ENCODE results near the gene ARHGAP24.

Gene ARHGAP24
- 0 reads per million in 2 donors for total RNA-seq

DNA sequence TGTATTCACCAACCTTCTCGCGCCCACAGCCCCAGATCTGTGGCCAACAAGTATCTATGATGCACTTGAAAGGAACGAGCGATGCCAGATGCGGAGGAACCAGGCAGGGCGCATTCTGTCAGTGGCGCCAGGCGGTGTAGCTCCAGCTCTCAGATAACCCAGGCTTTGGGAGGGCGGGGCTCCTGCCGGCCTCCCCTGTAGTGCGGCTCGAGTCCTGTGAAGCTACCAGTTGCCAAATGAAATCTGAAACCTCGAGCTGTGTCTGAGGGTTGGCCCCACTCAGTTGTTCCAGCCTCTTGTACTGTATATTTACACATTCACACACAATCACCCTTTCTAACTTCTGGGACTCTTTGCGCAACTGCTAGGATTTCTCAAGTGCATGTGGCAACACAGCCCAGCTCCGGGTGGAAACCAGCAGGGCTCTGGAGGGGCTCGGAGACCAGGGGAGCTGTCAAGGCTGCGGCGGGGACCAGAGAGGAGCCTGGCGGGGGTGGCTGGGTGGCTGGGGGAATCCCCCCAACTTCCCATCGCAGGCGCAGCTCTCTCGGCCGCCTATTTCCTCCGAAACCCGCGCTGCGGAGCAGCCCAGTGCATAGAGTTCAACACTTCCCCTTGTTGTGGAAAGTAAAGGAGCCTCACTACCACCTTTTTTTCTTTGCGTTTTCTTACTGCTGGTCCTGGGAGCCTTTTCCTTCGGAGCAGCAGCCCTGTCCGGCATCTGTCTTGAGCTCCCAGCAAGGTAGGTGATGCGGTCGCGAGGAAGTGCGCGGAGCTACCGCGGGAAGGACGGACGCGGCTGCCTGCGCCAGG lies at the start of gene ARHGAP24:
ARHGAP24 (plus strand) TSS at position 333 of the 813 bp plus-strand sequence.
- DNase-seq, result no peak

DNA sequence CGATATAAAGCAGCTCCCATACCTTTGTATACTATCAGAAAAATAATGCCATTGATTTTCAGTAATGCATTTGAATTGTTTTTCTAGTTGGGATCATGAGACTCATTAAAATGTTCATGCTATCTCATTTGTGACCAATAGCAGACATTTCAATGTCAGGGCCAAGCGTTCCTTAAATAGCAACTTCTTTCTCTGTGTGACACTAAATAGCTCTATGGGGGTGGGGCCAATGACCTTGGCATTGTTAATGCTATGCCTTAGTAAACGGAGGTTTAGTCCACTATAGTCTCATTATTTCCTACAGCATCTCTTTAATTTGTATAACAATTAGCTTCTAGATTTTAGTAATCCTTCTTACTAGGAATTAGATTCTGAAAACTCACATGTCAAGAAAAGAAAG lies 48.6 kb upstream of the ARHGAP24 start:
- DNase-seq, result no peak

DNA sequence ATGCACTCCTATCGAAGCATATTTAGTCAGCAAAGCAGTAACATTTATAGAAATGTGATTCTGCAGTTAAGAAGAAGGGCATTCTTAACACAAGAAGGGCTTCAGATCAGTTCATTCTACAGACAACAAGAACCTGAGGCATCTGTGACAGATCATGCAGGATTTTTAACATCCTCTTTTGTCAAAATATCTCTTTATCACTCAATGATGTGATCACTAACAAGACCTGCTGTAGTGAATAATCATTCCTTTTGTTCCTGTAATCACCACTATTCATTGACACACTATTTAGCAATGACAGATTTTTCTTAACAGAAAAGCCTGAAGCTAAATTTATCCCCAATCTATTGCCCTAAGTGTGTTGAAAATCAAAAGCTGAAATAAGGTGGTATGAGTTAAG lies 47.8 kb upstream of the ARHGAP24 start:
- DNase-seq, result no peak

DNA sequence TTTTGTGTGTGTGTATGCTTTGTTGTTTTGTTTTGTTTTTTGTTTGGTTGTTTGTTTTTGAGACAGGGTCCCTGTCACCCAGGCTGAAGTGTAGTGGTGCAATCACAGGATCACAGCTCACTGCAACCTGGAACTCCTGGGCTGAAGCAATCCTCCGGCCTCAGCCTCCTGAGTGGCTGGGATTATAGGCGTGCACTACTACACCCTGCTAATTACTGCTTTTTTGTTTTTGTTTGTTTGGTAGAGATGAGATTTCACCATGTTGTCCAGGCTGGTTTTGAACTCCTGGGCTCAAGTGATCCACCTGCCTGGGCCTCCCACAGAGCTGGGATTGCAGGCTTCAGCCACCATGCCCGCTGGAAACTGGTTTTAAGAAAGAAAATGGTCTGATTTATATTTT lies 44.7 kb upstream of the ARHGAP24 start:
- no peak for DNase-seq

DNA sequence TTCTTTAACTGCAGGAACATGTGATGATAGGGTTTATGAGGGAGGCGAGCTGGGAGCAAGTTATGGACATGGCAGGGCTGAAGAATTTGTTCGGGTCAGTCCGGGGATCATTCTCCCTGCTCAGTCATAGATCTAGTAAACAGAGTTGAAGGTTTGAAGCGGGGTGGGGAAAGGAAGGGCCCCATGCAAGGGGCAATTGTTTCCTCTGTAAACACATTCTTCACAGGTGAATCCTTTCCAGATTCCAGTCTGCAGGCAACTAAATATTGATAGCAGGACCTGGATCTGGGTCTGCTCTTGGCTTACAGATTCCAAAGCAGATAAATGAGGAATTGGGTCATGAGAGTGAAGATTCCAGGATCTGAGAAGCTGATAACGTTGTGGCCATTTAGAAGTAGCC lies 44.3 kb upstream of the ARHGAP24 start:
- DNase-seq, result no peak

DNA sequence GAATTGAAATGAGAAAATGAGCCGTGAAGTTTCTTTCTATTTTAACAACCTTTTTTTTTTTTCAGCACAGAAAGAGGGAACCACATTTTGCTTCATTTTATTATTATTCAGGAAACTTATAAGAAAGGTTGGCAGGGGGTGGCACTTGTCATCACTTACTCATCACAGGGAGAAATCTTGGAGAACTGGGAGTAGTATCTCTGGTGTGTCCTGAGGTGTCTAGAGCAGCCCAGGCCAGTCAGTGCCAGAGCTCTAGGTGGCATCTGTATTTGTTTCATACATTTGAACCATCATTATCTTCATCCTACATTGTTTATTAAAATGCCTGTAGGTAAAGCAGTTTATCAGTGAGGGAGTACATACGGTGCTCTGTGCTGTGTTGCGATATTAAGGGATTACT lies 43.8 kb upstream of the ARHGAP24 start:
- DNase-seq, result no peak

DNA sequence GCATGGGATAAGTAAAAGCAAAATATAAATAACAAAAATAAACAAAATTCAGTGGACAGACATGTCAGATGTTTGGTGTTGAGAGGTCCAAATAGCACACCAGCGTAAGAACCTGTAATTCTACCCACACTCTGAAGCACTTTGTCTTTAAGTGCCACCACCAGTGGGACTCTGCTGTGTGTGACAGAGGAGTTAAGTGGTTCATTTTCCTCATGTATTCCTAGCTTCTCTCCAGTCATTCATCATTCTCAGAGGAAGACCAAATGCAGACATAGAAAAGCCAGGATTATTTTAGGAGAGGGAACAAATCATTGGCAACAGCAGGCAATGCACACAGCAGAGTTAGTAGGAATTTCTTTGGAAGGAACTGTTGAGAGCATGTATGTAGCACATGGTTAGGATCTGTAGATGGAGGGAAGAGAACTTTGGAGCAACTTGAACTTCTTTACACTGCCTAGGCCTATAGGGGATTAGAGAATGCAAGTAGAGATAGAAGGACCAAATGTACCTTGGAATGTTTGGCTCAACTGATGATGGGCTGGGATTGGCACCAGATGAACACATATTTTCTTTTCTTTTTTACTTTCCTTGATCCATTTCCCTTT lies 43.0 kb upstream of the ARHGAP24 start:
- no peak for DNase-seq

DNA sequence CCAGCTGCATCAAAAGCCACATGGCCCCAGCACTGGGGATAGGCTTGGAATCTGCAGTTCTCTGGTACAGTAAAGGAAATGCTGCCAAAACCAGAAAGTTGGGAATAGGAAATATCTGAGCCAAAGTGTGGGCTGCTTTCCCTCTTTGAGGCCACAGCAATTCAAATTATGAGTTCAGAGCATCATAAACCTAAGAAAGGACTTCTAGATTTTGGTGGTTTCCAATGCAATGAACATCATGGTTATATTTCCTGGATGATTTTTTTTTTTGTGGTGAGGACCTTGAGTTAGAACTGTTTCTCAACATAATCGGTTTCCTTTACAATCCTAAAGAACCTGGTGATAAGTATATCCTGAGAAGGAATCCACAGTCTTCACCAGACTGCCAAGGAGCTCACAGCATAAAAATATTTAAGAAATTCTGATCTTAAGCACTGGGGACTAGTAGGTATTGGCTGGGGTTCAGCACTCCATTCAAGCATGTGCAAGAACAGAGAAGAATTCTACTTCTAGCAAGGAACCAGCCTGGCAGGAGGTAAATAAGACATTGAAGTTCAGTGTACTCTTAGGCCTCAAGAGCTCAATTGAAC lies 29.8 kb upstream of the ARHGAP24 start:
- DNase-seq, result no peak

DNA sequence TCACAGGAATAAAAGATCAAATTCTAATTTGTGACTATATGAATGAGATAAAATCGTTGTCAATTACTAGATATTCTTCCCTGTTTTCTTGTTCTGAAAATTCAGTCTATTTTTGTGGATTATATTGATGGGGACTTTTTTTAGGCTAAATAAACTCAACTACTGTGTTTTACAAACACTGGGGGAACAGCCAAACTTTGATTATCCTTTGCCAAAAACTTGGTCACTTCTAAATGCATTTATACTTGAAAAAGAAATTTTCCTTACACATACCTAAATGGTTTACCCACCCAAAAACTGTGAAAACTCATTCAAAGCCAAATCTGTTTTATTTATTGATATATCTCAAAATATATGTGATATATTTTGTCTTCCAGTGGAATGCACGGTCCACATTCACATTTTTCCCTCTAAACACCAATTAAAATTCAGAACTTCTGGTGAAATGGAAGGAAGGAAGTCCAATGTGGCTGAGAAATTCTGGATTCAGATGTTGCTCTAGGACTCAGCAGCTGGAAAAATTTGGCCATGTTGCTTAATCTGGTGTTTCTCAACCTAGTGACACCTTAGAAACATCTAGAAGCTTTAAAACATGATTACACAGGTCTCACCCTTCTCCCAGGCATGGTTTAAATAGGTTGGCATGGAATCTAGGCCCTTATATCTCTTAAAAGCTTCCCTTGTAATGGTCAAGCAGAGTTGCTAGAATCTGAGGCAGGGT lies 28.6 kb upstream of the ARHGAP24 start:
- DNase-seq, result no peak

DNA sequence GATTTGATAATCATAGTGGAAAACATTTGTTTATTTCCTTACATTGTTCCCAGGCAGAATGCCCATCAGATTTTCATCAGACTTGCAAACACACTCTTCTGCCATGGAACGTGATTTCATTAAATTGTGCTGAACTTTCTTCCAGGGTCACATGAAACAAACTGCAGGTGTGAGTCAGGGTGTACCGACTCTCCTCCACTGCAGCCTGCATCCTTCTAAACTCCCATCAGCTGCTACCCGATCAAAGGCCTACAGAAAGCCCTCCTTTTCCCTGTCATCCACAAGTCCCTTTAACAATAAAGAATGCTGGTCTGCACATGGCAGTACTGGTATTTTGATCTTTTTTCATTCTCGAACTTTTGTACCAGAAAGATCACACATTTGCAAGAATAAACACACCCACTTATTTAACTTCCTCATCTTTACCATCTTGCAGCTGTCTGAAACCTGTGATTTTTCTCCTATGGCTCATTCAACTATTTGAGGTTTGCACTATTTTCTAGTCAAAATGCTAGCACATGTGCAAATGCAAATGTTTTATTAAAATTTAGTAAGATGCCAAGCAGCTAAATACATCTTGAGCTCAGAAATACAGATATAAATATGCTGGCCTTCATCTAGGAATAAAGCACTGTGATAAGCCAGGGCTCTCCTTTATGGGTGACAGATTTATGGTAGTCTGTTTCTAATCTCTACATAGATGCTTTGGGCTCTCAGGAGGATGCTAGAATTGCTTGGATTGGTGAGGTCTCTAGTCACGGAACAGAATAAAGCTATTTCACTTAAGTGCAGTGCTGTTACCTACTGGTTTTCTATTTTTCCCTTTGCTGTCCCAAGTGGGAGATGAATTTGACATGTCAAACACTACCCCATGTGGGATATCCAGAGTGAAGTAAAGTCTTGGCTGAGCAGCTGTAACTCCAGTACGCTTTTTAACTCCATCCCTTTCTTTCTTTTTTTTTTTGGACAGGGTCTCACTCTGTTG lies 25.8 kb upstream of the ARHGAP24 start:
- DNase-seq, result no peak

DNA sequence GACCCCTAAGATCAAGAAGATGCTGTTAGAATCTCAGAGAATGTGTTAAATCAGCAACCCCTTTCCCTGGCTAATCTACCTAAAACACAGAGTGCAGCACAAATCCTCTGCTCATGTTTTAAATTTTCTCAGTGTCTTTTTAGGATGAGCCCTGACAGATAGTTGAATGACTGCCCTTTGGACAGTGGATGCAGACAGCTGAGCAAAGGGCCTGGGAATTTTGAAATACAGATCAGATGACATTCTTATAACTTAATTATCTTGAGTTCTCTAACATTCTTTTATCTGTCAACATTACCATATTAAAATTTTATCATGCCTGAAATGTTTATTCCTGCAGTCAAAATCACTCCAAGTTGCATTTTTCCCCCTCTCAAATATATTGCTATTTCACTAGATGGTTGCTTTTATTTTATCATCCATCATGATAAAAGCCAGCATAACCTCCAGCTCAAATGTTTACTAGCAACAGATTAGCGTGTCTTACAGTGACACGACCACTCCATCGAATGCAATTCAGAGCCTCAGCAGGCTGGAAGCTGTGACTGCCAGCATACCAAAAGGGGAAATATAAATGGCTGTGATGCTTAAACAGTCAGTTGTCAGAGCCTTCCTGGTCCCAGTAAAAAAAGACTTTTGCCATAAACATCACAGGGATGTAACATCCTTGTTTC lies 22.8 kb upstream of the ARHGAP24 start:
- DNase-seq, result no peak

DNA sequence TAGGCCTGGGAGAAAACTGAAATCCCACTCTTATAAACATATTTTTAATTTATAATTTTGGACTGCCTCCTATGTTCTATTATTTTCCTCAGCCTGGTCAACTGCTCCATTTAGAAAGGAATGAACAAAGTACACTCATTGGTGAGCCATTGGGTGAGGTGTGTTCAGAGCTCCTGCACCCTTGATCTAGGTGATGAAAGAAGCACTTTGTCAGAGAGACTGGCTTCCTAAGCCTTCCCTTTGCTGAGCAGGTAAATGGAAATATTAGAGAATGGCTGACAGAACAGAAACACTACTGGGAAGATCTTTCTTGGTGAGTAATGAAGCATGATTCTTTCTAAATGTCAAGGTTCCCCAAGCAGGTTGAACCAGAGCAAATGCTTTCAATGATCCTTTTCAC lies 19.0 kb upstream of the ARHGAP24 start:
- no peak for DNase-seq

DNA sequence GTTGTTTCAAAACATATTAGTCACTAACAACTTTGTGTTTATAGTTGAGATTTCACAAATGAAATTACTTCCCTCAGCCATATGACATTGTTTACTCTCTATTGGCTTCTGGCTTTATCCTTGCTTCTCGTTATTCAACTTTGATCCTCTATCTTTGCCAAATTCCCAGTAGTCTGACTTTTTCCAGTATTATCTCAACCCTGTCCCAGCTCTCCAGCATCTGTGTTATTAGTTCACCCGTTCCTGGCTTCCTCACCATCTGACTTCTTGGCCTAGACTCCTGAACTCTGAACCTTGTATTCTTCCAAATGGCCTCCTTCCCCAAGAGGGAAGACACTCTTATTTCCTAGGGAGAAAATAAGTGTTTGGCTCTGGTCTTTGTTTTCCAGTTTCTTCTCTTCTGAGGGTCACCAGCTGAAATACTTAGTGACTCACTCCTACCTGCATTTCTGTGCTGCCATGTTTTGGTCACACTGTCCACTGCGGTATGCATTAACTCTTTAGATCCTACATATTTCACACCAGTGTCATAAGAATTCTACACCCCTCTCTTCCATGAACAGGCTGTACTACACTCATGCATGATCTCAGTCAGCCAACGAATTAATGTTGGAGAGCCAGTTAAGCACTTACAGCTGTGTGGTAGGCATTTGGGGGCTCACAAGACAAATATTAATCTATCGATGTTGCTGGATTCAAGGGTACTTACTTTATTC lies 17.0 kb upstream of the ARHGAP24 start:
- no peak for DNase-seq

DNA sequence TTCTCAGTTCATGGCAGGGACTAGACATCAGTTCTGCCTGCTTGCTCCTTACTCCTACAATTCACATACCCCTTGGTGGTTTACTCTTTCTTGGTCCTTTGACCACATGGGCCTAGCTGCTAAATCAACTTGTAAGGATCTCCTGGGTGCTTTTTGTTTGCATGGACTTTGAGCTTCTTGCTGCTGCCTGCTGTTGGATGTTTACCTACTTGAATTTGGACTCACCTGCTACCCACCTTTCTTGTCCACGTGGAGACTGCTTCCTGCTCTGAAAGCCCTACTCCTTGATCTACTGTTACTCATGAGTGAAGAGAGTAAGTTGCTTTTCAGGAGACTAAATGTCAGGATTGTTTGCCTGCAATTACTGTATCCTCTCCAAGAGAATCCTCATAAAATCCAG lies 15.2 kb upstream of the ARHGAP24 start:
- DNase-seq, result no peak

DNA sequence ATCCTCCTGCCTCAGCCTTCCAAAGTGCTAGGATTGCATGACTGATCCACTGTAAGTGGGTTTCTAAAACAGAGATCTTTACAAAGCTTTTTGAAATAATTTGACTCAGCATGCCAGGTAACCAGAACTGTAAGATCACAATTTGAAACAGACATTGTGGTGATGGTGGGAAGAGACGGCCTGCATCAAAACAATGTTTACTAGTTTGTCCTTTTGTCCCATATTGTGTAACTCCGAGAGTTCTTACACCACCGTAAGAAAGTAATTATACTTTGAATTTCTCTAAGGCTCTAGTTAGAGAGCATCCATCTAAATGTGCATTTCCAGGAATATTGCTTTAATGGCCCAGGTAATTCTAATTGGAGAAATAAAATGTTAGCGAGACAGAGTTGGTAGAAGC lies 594 bp upstream of the ARHGAP24 start:
- DNase-seq, result no peak

DNA sequence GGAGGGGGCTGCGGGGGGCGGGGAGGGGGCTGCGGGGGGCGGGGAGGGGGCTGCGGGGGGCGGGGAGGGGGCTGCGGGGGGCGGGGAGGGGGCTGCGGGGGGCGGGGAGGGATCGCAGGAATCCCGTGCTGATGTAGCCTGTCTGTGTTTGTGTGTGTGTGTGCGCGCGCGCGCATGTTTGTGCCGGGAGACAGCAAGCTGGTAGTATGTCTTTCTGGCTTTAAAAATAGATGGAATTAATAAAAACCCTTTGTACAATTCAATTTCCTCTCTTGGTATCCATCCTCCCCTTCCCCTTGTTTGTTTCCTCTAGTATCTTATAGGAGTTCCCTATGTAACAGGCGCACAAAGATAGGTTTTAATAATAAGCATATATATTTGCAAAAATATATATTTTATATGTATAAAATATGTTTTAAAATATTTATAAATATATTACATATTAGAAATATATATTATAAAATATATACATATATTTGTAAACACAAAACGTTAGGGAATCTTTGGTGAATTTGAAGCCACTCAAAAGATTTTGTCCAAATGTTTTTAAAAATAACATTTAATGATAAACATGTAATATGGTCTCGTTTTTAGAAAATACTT lies 782 bp downstream of the ARHGAP24 start:
- no peak for DNase-seq

DNA sequence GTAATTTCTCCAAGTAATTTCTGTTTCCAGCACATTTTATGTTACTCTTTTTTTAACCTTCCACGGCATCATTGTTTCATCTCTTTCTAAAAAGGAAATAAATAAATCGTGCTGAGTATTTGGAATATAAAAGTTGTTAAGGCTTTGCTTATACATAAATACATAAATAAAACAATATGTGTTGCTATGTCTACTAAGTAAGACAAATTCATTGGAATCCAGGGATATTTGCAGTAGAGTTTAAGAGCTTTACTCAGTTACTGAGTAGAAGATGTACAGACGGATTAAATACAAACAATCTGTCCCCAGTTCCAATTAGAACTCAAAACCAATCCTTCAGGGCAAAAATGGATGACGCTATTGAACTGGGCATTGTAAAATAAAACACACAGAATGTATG lies 1.4 kb downstream of the ARHGAP24 start:
- DNase-seq, result no peak

DNA sequence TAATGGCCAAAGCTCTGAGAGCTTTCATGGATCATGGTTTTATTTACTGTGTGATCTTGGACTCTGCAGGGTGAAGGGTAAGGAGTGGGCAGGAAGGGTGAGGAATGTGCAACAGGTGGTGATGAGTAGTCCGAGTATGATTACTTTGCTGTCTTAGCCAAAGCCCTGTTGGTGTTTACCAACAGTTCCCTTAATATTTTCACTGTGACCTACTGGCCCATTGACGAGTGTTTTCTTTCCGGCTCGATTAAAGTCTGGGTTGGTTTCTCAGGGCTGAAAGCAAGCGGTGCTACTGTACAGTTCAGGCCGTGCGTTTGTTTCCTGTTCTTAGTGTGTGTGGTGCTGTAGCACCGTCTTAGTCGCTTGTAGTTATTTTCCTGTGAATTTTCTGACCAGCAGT lies 2.6 kb downstream of the ARHGAP24 start:
- DNase-seq, result no peak

DNA sequence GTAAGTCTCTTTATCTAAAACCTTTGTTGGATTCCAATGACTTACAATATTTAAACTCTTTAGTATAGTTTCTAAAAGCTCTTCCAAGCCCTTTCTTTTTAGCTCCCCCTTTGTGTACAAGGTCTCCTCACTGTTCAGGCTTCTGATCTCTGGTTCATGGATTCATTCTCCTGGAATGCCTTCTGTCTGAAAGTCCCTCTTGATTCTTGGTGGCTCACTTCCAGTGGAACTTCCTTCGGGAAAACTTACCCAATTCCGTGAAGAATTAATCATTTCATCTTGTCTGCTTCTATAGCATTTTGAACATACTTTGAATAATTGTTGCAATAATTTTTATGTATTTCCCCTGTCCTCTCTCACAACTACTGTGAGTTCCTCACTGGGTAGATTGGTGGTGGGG lies 3.6 kb downstream of the ARHGAP24 start:
- no peak for DNase-seq

DNA sequence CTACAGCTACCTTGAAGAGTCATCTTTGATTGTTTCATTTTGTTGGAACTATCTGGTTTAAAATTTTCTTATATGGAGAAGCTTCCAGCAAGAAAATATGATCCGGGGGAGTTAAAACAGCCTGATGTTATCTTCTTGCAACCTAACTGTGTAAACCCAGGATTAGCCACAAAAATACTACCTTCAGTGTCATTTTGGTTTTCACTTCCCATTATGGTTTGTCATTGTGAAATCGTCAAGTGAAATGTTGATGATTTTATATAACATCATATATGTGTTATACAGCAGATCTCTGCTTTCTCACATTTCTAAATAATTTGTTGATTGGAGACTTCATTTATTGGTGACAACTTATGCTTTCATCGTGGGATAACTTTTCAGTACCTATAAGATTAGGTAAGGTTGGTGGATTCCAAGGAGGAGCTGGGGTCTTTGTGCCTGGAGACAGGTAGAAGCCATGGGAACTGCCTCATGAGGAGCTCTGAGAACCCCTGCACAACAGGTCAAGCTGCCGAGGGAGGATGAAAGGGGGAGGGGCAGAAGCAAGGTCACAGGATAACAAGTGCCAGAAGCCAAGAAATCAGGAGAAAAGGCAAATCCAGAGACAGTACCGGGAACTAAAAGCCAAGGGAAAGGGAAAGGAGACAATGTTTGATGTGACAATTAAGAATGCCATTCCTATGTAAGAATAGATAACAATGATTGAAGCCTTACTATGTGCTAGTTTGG lies 7.2 kb downstream of the ARHGAP24 start:
- no peak for DNase-seq

All from T-helper 9 cell (primary cell).